ENCODE results near the gene TRIM28. TPM values are rescaled to one million over a fixed set of nuclear protein-coding genes. Genes with fewer than 3 reads are reported as not detected.

Gene TRIM28
- 100 to 1,000 TPM in 4 of 5 donors, 10 to 100 TPM in 1; 95.5 to 923 (median 243) TPM for total RNA-seq
- 100 to 1,000 TPM; 143 to 200 (median 171) TPM for polyA plus RNA-seq
- long read RNA-seq, donor 1, transcript TRIM28-201 (17 exons, 2,960 nt): major isoform, 7 of 133 reads
- long read RNA-seq, donor 1, partial matches to known transcripts: 93 of 133 reads
- long read RNA-seq, donor 1, other reads (novel, unspliced or antisense): 30 of 133 reads
- long read RNA-seq, donor 2, transcript TRIM28-201 (17 exons, 2,960 nt): major isoform, 11 of 19 reads
- long read RNA-seq, donor 2, partial matches to known transcripts: 5 of 19 reads
- long read RNA-seq, donor 2, other reads (novel, unspliced or antisense): 0 of 19 reads
- long read RNA-seq, donor 3, partial matches to known transcripts: 12 of 20 reads
- long read RNA-seq, donor 3, other reads (novel, unspliced or antisense): 0 of 20 reads
- long read RNA-seq, donor 4, partial matches to known transcripts: 0 of 2 reads
- long read RNA-seq, donor 4, other reads (novel, unspliced or antisense): 0 of 2 reads
- long read RNA-seq, donor 5, transcript TRIM28-213 (4 exons, 714 nt): minor isoform, 6 of 256 reads
- long read RNA-seq, donor 5, transcript TRIM28-201 (17 exons, 2,960 nt): major isoform, 18 of 256 reads
- long read RNA-seq, donor 5, partial matches to known transcripts: 115 of 256 reads
- long read RNA-seq, donor 5, other reads (novel, unspliced or antisense): 114 of 256 reads
- long read RNA-seq, donor 6, transcript TRIM28-213 (4 exons, 714 nt): minor isoform, 9 of 99 reads
- long read RNA-seq, donor 6, transcript TRIM28-201 (17 exons, 2,960 nt): major isoform, 17 of 99 reads
- long read RNA-seq, donor 6, partial matches to known transcripts: 70 of 99 reads
- long read RNA-seq, donor 6, other reads (novel, unspliced or antisense): 0 of 99 reads
- long read RNA-seq, donor 7, transcript TRIM28-201 (17 exons, 2,960 nt): major isoform, 20 of 72 reads
- long read RNA-seq, donor 7, transcript TRIM28-213 (4 exons, 714 nt): minor isoform, 16 of 72 reads
- long read RNA-seq, donor 7, partial matches to known transcripts: 34 of 72 reads
- long read RNA-seq, donor 7, other reads (novel, unspliced or antisense): 0 of 72 reads
- long read RNA-seq, donor 8, transcript TRIM28-213 (4 exons, 714 nt): major isoform, 14 of 45 reads
- long read RNA-seq, donor 8, transcript TRIM28-201 (17 exons, 2,960 nt): major isoform, 14 of 45 reads
- long read RNA-seq, donor 8, partial matches to known transcripts: 14 of 45 reads
- long read RNA-seq, donor 8, other reads (novel, unspliced or antisense): 0 of 45 reads
- long read RNA-seq, donor 9, transcript TRIM28-213 (4 exons, 714 nt): major isoform, 8 of 64 reads
- long read RNA-seq, donor 9, partial matches to known transcripts: 51 of 64 reads
- long read RNA-seq, donor 9, other reads (novel, unspliced or antisense): 0 of 64 reads
- long read RNA-seq, donor 10, transcript TRIM28-201 (17 exons, 2,960 nt): minor isoform, 8 of 17 reads
- long read RNA-seq, donor 10, transcript TRIM28-213 (4 exons, 714 nt): major isoform, 9 of 17 reads
- long read RNA-seq, donor 10, partial matches to known transcripts: 0 of 17 reads
- long read RNA-seq, donor 10, other reads (novel, unspliced or antisense): 0 of 17 reads

- 0 to 1% (median 0%) methylated on average over 44 to 73 of the region's 73 CpGs for WGBS, 5 donors
- H3K27me3 ChIP-seq: peaks cover 0 to 28% (median 0%) of the 10 kb centered on the region in 3 donors
- intact Hi-C loops (cut with DNase I; ENCODE audit: low total_unique reads): no loop called here
- peaks cover 23 to 44% (median 40%) of the 10 kb centered on the region in 4 donors for H3K4me1 ChIP-seq
- peak within 1 kb of the TSS; percentile 93 to 99 (median 96) for H3K27ac ChIP-seq
- H3K9me3 ChIP-seq: no peaks in the 10 kb centered on the region
- no peak for TF ChIP-seq EP300 (IDR thresholded peaks at IDR 0.05)
- TF ChIP-seq POLR2AphosphoS5 (IDR thresholded peaks at IDR 0.05): peak; percentile 86 to 96 (median 94)
- peak in 2 of 4 donors; percentile 72 to 90 for TF ChIP-seq POLR2A (IDR thresholded peaks at IDR 0.05)
- TF ChIP-seq CTCF (IDR thresholded peaks at IDR 0.05): peak in 1 of 7 experiments; percentile 8
- peak within 1 kb of the TSS; percentile 90 to 100 (median 96) for H3K4me3 ChIP-seq
- DNase-seq: peak; percentile 99 to 100
- H3K36me3 ChIP-seq: peaks cover 25 to 35% (median 28%) of the 10 kb centered on the region in 4 donors
Measured at GRCh38 chr19:58543826-58544590, at the start of gene TRIM28. TRIM28 (plus strand) TSS chr19:58544064; CDS start chr19:58544758, 694 bp downstream.

- intact Hi-C loops (cut with DNase I; ENCODE audit: low total_unique reads): no loop called here
- H3K9me3 ChIP-seq: no peaks in the 10 kb centered on the region
- H3K36me3 ChIP-seq: no peaks in the 10 kb centered on the region
- no peak overlapping the region for H3K4me3 ChIP-seq
- peak in 1 of 2 donors; percentile 5 for DNase-seq
- 79 to 88% (median 85%) methylated on average over 8 of the region's 8 CpGs for WGBS, 5 donors
- no peak for TF ChIP-seq POLR2AphosphoS5 (IDR thresholded peaks at IDR 0.05)
- no peak for TF ChIP-seq CTCF (IDR thresholded peaks at IDR 0.05)
- TF ChIP-seq POLR2A (IDR thresholded peaks at IDR 0.05): no peak
- TF ChIP-seq EP300 (IDR thresholded peaks at IDR 0.05): no peak
- H3K4me1 ChIP-seq: peaks cover 8 to 29% (median 25%) of the 10 kb centered on the region in 4 donors
- H3K27ac ChIP-seq: no peak overlapping the region
- no peaks in the 10 kb centered on the region for H3K27me3 ChIP-seq
Measured at GRCh38 chr19:58497634-58498170, 46.2 kb upstream of the TRIM28 start.

DNA sequence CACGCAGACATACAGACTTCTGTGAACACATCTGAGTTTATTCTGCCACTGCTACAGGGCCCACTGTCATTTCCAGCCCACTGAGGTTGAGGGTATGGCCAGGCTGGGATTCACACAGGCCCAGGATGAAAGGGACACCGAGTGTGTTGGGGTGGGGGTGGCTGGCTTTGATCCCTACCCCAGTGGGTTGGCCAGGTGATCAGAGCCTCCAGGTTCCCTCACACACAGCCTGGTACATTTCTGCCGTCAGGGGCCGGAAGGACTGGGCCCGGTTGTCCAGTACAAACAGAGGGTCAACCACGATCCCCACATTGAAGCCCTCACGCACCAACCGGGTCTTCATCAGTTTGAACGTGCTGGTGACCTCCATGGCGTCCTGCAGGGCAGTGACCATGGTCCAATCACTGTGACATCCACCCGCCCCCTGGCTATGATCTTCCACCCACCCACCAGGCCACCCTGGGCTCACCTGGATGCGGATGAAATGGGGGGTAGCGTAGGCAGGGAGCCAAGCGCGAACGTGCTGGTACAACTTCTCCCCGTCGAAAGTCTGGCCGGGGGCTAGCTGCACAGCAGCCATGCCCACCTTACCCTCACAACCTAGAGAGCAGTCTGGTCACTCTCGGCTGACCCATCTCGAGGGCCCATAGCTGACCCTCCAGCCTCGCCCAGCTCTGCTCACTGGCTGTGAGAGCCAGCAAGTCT lies 45.4 kb upstream of the TRIM28 start:
- Histone ChIP-seq H3K36me3 (no peaks in the 10 kb centered on the region), H3K4me1 (peaks cover 8 to 29% (median 25%) of the 10 kb centered on the region in 4 donors), H3K9me3 (no peaks in the 10 kb centered on the region), H3K27me3 (no peaks in the 10 kb centered on the region), H3K27ac (peak overlapping the region in 3 of 5 donors; percentile 83 to 92 (median 85)), H3K4me3 (peak overlapping the region; percentile 47 to 61 (median 56))
- TF ChIP-seq EP300 (IDR thresholded peaks at IDR 0.05) (no peak), POLR2A (IDR thresholded peaks at IDR 0.05) (no peak), CTCF (IDR thresholded peaks at IDR 0.05) (no peak), POLR2AphosphoS5 (IDR thresholded peaks at IDR 0.05) (no peak)
- intact Hi-C loops (cut with DNase I; ENCODE audit: low total_unique reads): no loop called here
- peak in 1 of 2 donors; percentile 29 for DNase-seq
- WGBS, 5 donors: 58 to 71% (median 66%) methylated on average over 17 to 22 of the region's 22 CpGs

Data from stomach (tissue), 19 donors.